K562 (cell line): ENCODE results near the gene C2orf92. TPM values are rescaled to one million over a fixed set of nuclear protein-coding genes. Genes with fewer than 3 reads are reported as not detected.

Experiments used
- CXXC5 ChIP-seq: fragments of 250-450 bp; sonication (Bioruptor Pico); IDR thresholded peaks from 2 replicates; pipeline ENCODE4 v1.8.0; 2022; ENCODE audit warnings: inconsistent platforms, mild to moderate bottlenecking, moderate library complexity
- E2F3 ChIP-seq: fragments of 250-450 bp; sonication (Bioruptor Pico); IDR thresholded peaks from 2 replicates; pipeline ENCODE4 v1.4.0; 2020; ENCODE audit warnings: mild to moderate bottlenecking
- FOXP1 ChIP-seq: sonication (generic); formaldehyde crosslinking; IDR thresholded peaks from 2 replicates; pipeline ENCODE4 v1.8.0; 2022; ENCODE audit warnings: mild to moderate bottlenecking, missing genetic modification reagents
- HNRNPUL1 ChIP-seq: fragments of 200-400 bp; formaldehyde crosslinking; IDR thresholded peaks from 2 replicates; pipeline ENCODE4 v1.6.1; 2017; ENCODE audit warnings: low read length
- KDM2B ChIP-seq: fragments of 250-450 bp; sonication (Bioruptor Pico); IDR thresholded peaks from 2 replicates; pipeline ENCODE4 v1.8.0; 2021; ENCODE audit warnings: mild to moderate bottlenecking, moderate library complexity
- MED1 ChIP-seq: sonication (generic); formaldehyde crosslinking; IDR thresholded peaks from 2 replicates; pipeline ENCODE4 v1.8.1; 2023; ENCODE audit warnings: missing genetic modification reagents, borderline replicate concordance
- MIER1 ChIP-seq: fragments of 450-650 bp; IDR thresholded peaks from 2 replicates; pipeline ENCODE4 v1.6.1; 2016; ENCODE audit warnings: antibody characterized with exemption, mild to moderate bottlenecking, low read depth
- MXI1 ChIP-seq: IDR thresholded peaks from 2 replicates; pipeline ENCODE4 v1.6.1; 2011; ENCODE audit warnings: low read depth, mild to moderate bottlenecking, improper control_type of control experiment, low read length
- PYGO2 ChIP-seq: fragments of 450-650 bp; IDR thresholded peaks from 2 replicates; pipeline ENCODE4 v1.6.1; 2016; ENCODE audit warnings: mild to moderate bottlenecking, missing genetic modification characterization, moderate library complexity, missing compliant biosample characterization
- RAD51 ChIP-seq: fragments of 450-650 bp; IDR thresholded peaks from 2 replicates; pipeline ENCODE4 v1.7.1; 2016; ENCODE audit warnings: low read depth, mild to moderate bottlenecking, borderline replicate concordance
- SIN3B ChIP-seq: fragments of 450-650 bp; IDR thresholded peaks from 2 replicates; pipeline ENCODE4 v1.6.1; 2017; ENCODE audit warnings: low read depth, mild to moderate bottlenecking, moderate library complexity
- ZNF217 ChIP-seq: sonication (generic); formaldehyde crosslinking; IDR thresholded peaks from 2 replicates; pipeline ENCODE4 v1.8.0; 2022; ENCODE audit warnings: mild to moderate bottlenecking, missing genetic modification reagents
- ZNF224 ChIP-seq: sonication (generic); formaldehyde crosslinking; IDR thresholded peaks from 2 replicates; pipeline ENCODE4 v1.8.0; 2022; ENCODE audit warnings: mild to moderate bottlenecking, missing genetic modification reagents
- polyA plus RNA-seq, 8 experiments: library from polyadenylated mRNA; depleted of rRNA in 4 of 8; stranded (reverse) in 5 of 8; unstranded in 3 of 8; fragments of >200 nt; fragmentation: Nextera tagmentation in 2 of 8; fragmentation: Illumina TruSeq in 1 of 8; extraction: Ambion mirVana in 2 of 8; extraction: Trizol in 1 of 8; gene quantifications; 2 replicates each; pipeline versions ENCODE4 v1.2.1 to v1.2.3, GENCODE V29; 2011 to 2014; ENCODE audit warnings: inconsistent platforms in 1 of 8, missing spikeins in 1 of 8
- total RNA-seq, 7 experiments: library from RNA; depleted of rRNA in 6 of 7; stranded (reverse); fragments of >200 nt in 6 of 7; fragmentation: Illumina TruSeq in 2 of 7; extraction: Trizol in 2 of 7; gene quantifications; 2 replicates each; pipeline versions ENCODE4 v1.2.1 to v1.2.3, GENCODE V29; 2011 to 2021; ENCODE audit warnings: low replicate concordance in 1 of 7
- TF ChIP-seq, protein P1 (sequence below), 2 experiments: fragments of 450-650 bp in 1 of 2; sonication (generic) in 1 of 2; formaldehyde crosslinking in 1 of 2; IDR thresholded peaks; 2 replicates each; pipeline versions ENCODE4 v1.7.1 to v1.9.0; 2016 to 2022; ENCODE audit warnings: inconsistent platforms in 1 of 2, mild to moderate bottlenecking in 1 of 2, missing genetic modification reagents in 1 of 2
- TF ChIP-seq, protein P2 (sequence below), 3 experiments: fragments of 200-800 bp in 1 of 3; fragments of 250-450 bp in 1 of 3; fragments of 450-650 bp in 1 of 3; sonication (Bioruptor Pico) in 1 of 3; sonication (Bioruptor generic) in 1 of 3; formaldehyde crosslinking in 1 of 3; IDR thresholded peaks; 2 replicates each; pipeline versions ENCODE4 v1.6.1 to v1.8.0; 2016 to 2022; ENCODE audit warnings: mild to moderate bottlenecking in 2 of 3, missing genetic modification characterization in 2 of 3, missing compliant biosample characterization in 1 of 3, moderate library complexity in 1 of 3

Gene C2orf92
- total and polyA plus RNA-seq, 9 of the 15 experiments (the other 6 are each of a cell fraction or from before 2014, with no cell fraction given): 0.65 to 6.8 (median 3.6) TPM

- TF ChIP-seq, protein P1, sequence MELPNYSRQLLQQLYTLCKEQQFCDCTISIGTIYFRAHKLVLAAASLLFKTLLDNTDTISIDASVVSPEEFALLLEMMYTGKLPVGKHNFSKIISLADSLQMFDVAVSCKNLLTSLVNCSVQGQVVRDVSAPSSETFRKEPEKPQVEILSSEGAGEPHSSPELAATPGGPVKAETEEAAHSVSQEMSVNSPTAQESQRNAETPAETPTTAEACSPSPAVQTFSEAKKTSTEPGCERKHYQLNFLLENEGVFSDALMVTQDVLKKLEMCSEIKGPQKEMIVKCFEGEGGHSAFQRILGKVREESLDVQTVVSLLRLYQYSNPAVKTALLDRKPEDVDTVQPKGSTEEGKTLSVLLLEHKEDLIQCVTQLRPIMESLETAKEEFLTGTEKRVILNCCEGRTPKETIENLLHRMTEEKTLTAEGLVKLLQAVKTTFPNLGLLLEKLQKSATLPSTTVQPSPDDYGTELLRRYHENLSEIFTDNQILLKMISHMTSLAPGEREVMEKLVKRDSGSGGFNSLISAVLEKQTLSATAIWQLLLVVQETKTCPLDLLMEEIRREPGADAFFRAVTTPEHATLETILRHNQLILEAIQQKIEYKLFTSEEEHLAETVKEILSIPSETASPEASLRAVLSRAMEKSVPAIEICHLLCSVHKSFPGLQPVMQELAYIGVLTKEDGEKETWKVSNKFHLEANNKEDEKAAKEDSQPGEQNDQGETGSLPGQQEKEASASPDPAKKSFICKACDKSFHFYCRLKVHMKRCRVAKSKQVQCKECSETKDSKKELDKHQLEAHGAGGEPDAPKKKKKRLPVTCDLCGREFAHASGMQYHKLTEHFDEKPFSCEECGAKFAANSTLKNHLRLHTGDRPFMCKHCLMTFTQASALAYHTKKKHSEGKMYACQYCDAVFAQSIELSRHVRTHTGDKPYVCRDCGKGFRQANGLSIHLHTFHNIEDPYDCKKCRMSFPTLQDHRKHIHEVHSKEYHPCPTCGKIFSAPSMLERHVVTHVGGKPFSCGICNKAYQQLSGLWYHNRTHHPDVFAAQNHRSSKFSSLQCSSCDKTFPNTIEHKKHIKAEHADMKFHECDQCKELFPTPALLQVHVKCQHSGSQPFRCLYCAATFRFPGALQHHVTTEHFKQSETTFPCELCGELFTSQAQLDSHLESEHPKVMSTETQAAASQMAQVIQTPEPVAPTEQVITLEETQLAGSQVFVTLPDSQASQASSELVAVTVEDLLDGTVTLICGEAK (IDR thresholded peaks at IDR 0.05): no peak
- TF ChIP-seq, protein P1 (CRISPR knock-in tag; IDR thresholded peaks at IDR 0.05): no peak
- no peak for TF ChIP-seq PYGO2 (tag)
- no peak for TF ChIP-seq CXXC5
- TF ChIP-seq E2F3 (CRISPR knock-in tag): no peak
- TF ChIP-seq KDM2B (CRISPR knock-in tag): no peak
- no peak for TF ChIP-seq MXI1
- no peak for TF ChIP-seq FOXP1 (CRISPR knock-in tag)
- no peak for TF ChIP-seq SIN3B
- TF ChIP-seq MED1 (CRISPR knock-in tag): no peak
- TF ChIP-seq, protein P2, sequence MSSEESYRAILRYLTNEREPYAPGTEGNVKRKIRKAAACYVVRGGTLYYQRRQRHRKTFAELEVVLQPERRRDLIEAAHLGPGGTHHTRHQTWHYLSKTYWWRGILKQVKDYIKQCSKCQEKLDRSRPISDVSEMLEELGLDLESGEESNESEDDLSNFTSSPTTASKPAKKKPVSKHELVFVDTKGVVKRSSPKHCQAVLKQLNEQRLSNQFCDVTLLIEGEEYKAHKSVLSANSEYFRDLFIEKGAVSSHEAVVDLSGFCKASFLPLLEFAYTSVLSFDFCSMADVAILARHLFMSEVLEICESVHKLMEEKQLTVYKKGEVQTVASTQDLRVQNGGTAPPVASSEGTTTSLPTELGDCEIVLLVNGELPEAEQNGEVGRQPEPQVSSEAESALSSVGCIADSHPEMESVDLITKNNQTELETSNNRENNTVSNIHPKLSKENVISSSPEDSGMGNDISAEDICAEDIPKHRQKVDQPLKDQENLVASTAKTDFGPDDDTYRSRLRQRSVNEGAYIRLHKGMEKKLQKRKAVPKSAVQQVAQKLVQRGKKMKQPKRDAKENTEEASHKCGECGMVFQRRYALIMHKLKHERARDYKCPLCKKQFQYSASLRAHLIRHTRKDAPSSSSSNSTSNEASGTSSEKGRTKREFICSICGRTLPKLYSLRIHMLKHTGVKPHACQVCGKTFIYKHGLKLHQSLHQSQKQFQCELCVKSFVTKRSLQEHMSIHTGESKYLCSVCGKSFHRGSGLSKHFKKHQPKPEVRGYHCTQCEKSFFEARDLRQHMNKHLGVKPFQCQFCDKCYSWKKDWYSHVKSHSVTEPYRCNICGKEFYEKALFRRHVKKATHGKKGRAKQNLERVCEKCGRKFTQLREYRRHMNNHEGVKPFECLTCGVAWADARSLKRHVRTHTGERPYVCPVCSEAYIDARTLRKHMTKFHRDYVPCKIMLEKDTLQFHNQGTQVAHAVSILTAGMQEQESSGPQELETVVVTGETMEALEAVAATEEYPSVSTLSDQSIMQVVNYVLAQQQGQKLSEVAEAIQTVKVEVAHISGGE (CRISPR knock-in tag; IDR thresholded peaks at IDR 0.05): no peak
- no peak for TF ChIP-seq HNRNPUL1
- no peak for TF ChIP-seq MIER1
- no peak for TF ChIP-seq RAD51
- no peak for TF ChIP-seq ZNF224 (CRISPR knock-in tag)
- no peak for TF ChIP-seq ZNF217
Measured at GRCh38 chr2:97726261-97727064, 57.0 kb downstream of the C2orf92 start (continued).
